ENCODE measurements around the gene CCDC170.
"Not testable (repeated sequence)": the region's sequence is repeated elsewhere in the genome, so short reads cannot be mapped to it uniquely, and the experiment has no call there.

The CCDC170 gene

DNA sequence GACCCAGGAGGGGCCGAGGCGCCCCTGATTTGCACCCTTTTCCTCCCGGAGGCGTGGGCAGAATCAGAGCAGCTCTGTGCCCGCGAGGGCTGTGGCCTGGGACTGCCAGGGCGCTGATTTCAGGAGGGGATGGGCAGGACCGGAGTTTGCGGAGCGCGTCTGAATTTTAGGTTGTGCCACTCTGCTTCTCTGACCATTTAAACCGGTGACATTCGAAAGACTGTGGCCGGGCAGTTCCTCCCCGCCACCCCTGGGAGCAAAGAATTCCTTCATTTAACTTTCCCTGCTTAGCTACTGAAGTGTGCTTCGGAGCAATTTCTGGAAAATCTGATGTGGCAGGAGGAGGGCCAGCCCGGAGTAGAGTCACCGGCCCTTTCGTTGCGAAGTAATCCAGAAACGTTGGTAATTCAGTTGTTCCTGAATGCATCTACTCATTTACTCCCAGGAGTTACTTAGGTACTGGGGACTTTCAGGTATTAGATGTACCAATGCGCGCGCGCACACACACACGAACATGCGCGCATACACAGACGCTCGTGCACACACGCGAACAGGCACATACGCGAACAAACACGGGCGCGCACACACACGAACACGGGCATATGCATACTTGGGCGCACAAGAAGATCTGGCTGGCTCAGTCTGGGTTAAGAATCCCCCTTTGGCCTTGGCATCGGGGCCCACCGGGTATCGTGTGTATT lies 568 bp downstream of the CCDC170 start:
- DNase-seq, result peak; percentile 43

DNA sequence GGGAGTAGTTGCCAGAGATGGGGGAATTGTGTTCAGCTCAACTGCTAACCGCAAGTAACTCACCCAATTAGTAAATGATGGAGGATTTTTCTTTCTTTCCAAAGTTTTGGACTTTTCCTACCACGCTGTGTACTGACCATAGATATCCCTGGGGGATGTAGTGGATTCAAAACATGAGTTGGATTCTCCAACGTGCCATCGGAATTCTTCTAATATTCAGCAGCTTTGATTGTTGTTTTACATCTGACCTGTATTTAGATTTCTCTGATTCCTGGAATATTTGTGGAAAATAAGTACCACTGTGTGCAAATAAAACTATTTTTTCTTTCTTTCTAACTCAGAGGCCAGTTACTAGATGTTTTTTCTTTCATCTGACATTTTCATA lies 1.1 kb downstream of the CCDC170 start:
- peak; percentile 70 for DNase-seq

- no peak for DNase-seq
These were observed 1.6 kb downstream of the CCDC170 start for GRCh38 chr6:151495380-151495779.

DNA sequence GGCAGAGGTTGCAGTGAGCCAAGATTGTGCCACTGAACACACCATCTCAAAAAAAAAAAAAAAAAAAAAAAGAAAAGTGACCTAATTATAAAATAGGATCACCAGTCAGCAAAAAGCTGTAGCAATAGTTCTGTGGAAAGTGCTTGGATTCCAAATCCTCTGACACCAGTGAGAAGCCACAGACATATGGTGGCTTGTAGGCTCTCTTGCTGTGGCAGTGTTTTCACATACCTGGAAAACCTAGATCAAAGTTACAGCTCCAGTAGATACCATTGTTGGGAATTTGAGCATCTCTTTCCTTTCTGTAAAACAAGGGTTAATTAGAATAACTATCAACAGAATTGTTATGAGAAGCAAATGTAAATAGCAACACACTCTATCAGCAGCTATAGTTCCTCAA lies 4.1 kb downstream of the CCDC170 start:
- DNase-seq, result no peak

- DNase-seq, result no peak
These were observed 4.5 kb downstream of the CCDC170 start for GRCh38 chr6:151498327-151498726.

GRCh38 chr6:151499551-151499950 lies 5.7 kb downstream of the CCDC170 start:
- DNase-seq, result no peak

DNA sequence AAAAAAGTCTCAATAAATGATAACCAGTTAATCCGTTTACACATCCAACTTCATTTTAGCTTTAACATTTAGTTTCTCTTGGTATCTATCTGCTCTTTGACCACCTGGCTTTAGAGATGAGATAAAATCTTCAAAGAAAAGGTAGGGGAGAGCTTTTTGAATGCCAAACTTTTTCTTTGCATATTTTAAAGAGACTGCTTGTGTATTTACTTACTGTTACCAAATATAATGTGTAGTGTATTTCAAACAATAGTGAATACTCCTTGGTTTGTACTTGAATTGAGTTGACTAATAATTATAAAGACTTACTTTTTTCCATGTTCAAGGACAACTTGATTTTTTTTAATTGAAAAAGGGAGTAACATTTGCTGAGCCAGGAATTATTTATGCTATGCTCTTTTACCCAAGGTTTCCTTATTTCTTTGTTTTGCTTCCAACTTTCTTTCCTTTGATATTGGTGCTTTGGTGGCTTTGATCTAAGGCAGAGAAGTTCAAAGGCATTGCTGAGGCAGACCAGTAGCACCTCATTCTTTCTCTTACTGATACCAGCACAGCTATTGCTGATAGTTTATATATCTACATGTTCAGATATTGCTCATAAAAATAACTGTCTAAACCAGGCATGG lies 7.8 kb downstream of the CCDC170 start:
- DNase-seq, result no peak

GRCh38 chr6:151502499-151502898 lies 8.7 kb downstream of the CCDC170 start:
- DNase-seq, result peak; percentile 26

DNA sequence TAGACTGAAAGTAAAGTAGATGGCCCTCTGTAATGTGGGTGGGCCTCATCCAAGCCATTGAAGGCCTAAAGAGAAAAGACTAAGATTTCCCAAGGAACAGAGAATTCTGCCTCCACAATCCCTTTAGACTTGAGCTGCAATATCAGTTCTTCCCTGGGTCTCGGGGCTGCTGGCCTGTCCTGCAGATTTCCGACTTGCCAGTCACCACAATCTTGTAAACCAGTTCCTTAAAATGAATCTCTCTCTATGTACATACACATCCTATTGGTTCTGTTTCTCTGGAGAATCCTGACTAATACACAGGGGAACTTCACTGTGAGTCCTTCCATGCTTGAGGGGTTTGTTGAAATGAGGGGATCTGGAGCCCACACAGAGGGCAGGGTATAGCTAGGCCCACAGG lies 12.9 kb downstream of the CCDC170 start:
- DNase-seq, result no peak

- DNase-seq, result no peak
These were observed 15.2 kb downstream of the CCDC170 start for GRCh38 chr6:151509048-151509447.

- no peak for DNase-seq
These were observed 18.7 kb downstream of the CCDC170 start for GRCh38 chr6:151512481-151512880.

DNA sequence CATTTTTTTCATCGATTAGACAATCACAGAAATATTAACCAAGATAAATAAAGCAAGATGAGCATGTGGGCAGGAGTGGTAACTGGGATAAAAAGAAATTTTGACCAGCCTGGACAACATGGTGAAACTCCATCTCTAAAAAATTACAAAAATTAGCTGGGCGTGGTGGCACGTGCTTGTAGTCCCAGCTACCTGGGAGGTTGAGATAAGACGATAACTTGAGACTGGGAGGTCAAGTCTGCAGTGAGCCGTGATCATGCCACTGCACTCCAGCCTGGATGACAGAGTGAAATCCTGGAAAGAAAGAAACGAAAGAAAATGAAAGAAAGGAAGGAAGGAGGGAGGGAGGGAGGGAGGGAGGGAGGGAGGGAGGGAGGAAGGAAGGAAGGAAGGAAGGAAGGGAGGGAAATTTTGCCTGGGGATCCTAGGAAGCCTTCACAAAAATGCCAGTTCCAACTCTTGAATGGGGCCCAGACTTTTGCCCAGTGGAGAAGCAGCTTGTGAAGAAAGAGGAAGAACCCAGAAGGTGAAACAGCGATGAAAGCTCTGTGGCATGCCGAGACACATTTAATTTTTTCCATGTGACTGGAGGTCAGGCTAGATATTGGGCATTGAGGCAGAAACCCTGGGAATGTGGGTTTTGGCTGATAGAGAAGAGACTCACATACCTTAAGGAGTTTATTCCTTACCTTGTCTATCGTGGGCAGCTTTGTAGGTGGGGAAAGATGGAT lies 20.3 kb downstream of the CCDC170 start:
- DNase-seq, result no peak

GRCh38 chr6:151518992-151519391 lies 25.2 kb downstream of the CCDC170 start:
- DNase-seq, result not testable (repeated sequence)

DNA sequence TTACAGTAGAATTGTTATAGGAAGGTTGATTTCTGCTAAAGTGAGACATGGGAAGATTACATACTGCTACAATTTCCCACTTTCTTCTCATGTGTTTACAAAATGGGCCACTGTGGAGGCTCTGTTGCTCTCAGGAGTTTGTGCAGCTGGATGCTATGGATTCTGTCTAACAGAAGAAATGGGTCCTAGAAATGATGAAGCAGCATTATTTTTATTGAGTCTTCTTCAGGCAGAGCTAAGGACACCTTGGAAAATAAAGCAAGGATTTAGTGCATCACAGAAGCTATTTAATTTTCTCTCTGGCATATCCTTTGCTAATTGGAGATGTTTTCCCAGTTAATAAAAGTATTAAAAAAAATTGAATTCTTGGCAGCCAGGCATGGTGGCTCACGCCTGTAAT lies 29.2 kb downstream of the CCDC170 start:
- no peak for DNase-seq

DNA sequence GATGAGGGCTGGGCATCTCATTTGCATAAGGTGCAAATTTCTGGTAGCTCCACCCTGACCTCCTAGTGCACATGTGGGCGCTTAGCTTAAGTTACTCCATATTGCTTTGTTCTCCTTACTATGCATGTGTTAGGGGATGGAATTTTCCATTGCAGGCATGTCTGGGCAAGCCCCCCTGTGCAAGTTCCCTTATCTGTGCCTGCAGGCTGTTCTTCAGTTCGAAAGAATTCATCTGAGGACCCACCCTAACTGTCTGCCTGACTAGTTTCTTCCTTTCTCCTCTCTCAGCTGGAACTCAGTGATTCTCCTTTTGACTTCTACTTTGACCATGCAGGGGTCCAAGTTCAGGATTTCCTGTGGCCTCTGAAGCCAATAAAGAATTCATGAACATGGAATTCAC lies 30.2 kb downstream of the CCDC170 start:
- DNase-seq, result no peak

GRCh38 chr6:151534576-151534975 lies 40.8 kb downstream of the CCDC170 start:
- peak; percentile 22 for DNase-seq

DNA sequence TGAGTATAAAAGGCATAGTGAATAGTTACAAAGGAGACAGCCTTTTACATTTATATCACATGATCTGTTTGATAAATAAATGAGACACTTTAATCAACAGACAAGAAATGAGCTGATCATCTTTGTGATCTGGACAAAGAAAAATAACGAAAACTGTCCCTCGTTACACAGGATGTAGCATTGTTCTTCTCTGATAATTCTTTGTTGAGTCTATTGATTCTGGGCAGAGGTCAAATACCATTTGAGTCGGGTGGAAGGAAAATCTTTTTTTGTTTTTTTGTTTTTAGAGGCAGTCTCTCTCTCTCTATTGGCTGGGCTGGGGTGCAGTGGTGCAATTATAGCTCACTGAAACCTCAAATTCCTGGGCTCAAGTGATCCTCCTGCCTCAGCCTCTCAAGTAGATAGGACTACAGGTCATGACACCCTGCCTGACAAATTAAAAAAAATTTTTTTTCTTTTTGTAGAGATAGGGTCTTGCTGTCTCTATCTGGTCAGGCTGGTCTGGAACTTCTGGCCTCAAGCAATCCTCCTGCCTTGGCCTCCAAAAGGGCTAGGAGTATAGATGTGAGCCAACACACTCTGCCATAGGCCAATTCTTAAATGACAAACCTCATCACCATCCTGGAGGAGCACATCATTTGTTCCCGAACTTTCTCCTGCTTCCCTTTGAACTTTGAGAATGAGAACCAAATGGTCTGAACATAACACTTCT lies 41.8 kb downstream of the CCDC170 start:
- DNase-seq, result no peak

GRCh38 chr6:151536188-151536479 lies 42.3 kb downstream of the CCDC170 start:
- peak; percentile 11 for DNase-seq

DNA sequence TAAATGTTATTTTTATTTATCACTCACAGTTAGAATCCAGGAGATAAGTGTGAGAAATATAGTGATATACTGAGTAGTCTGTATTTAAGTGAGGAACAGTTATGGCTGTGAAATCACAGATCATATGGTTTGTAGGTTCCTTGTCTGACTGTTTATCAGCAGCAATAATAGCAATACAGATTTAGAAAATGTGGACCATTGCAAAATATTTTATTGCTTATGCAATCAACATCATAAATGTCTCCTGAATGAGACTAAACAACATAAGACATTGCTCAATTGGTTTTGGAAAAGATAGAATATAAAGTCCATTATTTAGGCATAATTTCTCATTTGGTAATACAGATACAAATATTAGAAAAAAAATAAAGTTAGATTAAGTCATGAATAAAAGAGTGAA lies 43.7 kb downstream of the CCDC170 start:
- DNase-seq, result no peak

DNA sequence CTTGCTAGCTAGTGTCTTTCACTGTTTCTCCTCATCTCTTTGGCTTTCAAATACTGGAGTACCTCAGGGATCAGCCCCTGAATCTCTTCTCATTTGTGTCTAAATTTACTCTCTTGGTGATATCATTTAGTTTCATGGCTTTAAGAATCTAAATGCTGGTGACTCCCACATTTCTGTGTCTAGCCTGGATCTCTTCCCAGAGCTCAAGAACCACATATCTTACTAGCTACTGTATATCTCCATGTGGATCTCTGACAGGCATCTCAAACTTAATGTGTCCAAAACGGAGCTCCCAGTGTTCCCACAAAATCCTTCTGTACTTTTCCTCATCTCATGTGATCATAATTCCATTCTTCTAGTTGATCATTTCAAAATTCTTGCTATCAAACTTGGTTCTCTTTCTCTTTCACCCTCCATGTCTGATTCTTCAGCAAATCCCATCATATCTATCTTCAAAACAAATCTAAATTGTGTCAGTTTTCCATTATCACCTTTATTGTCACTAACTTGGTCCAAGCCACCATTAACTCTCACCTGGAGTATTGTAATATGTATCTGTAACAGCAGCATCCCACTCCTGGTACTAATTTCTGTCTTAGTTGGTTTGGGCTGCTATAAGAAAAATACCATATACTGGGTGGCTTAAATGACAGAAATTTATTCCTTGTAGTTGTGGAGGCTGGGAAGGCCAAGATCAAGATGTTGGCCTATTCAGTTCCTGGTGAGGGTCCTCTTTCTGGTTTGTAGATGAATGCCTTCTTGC lies 45.9 kb downstream of the CCDC170 start:
- DNase-seq, result no peak

- DNase-seq, result no peak
These were observed 50.6 kb downstream of the CCDC170 start for GRCh38 chr6:151544453-151544852.

GRCh38 chr6:151544884-151545283 lies 51.1 kb downstream of the CCDC170 start:
- DNase-seq, result not testable (repeated sequence)
